22Rv1 (cell line): Measurements from ENCODE around the gene RPLP1.

ENCODE experiments used
- H3K27ac ChIP-seq: fragments of 450-650 bp; 2 replicates; pipeline ENCODE4 v1.5.1; 2017
- CTCF ChIP-seq: fragments of 450-650 bp; IDR thresholded peaks from 2 replicates; pipeline ENCODE4 v1.5.1; 2017; ENCODE audit warnings: mild to moderate bottlenecking
- ZFX ChIP-seq: fragments of 450-650 bp; IDR thresholded peaks from 2 replicates; pipeline ENCODE4 v1.6.1; 2017; ENCODE audit warnings: antibody characterized with exemption, borderline replicate concordance

RPLP1 gene

DNA sequence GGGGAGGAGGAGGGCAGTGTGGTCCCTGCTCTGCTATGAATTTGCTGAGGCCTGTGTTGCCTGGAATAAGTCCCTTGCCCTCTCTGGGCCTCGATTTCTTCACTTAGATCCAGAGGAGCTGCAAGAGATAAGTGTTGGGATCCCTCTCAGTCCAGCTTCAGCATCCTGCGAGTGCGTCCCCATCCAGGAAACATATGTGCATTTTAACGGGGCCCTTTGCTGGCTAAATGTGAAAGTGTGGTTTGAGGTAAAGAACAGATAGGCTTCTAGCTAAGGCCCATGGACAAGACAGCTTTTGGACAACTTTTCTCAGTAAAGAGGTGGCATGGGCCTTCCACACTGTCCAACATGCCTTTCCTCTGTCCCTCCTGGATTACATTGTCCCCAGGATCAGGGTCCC, 26.5 kb downstream of the RPLP1 start:
- H3K27ac ChIP-seq = no peak overlapping the region
- no peak for TF ChIP-seq ZFX
- no peak for TF ChIP-seq CTCF

GRCh38 chr15:69479971-69480370, 27.4 kb downstream of the RPLP1 start:
- no peak for TF ChIP-seq ZFX
- no peak for TF ChIP-seq CTCF
- no peak overlapping the region for H3K27ac ChIP-seq

DNA sequence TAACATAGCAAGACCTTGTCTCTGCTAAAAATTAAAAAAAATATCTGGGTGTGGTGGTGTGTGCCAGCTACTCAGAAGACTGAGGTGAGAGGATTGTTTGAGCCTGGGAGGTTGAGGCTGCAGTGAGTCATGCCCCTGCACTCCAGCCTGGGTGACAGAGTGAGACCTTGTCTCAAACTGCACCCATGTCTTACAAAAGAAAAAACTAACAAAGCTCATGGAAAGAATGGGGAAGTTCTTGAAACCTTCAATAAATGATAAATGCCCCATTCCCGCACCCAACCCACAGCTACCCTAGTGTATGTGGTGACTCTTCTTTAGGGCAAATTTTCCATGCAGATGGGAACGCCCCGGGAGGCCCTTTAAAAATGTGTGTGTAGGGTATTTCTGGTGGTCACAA, 28.3 kb downstream of the RPLP1 start:
- TF ChIP-seq ZFX (no peak), CTCF (no peak)
- H3K27ac ChIP-seq = peak overlapping the region; percentile 75

DNA sequence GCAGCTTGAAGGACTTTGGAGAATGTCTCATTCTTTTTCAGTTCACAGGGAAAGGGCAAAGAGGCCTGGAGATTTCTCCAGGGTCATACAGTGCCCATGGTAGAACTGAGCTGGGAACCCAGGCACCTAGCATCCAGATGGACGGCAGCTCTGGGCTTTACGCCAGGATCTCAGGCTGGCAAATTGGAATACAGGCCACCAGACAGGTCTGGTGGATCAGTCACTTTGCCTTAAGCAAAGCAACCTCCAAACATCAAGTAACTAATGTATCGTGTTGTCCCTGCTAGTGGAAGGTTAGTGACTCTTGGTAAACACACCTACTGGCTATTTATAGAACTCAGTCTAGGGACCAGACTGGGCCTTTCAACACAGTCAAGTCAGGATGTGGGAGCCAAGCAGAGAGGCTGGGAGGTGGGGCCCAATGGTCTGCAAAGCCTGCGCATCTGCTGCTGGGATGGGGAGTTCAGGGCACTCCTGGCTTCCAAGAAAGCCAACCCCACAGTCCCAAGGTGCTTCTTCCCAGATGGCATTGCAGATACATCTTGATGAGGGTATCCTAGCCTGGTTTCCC, 30.2 kb downstream of the RPLP1 start:
- peak overlapping the region; percentile 75 for H3K27ac ChIP-seq
- TF ChIP-seq CTCF = no peak
- TF ChIP-seq ZFX = no peak

DNA sequence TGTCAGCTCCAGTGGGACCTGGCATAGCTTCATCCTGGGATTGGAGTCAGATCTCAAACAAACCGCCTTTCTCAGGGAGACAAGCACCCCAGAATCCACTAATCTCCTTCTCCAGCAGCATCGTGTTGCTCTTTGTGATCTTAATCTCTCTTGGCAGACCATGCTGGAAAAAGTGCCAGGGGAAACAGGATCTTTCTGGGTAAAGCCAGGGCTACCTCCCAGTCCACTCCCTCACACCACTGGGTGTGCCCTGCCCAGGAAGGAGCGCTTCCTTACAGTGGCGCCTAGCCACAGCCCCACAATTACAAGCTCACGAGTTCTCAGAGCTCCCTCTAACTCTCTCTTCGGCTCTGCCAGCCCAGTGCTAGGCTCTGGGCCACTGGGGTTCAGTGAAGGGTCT, 32.2 kb downstream of the RPLP1 start:
- H3K27ac ChIP-seq = peak overlapping the region; percentile 39; the same call in 1 of the 2 replicates
- no peak for TF ChIP-seq CTCF
- no peak for TF ChIP-seq ZFX

DNA sequence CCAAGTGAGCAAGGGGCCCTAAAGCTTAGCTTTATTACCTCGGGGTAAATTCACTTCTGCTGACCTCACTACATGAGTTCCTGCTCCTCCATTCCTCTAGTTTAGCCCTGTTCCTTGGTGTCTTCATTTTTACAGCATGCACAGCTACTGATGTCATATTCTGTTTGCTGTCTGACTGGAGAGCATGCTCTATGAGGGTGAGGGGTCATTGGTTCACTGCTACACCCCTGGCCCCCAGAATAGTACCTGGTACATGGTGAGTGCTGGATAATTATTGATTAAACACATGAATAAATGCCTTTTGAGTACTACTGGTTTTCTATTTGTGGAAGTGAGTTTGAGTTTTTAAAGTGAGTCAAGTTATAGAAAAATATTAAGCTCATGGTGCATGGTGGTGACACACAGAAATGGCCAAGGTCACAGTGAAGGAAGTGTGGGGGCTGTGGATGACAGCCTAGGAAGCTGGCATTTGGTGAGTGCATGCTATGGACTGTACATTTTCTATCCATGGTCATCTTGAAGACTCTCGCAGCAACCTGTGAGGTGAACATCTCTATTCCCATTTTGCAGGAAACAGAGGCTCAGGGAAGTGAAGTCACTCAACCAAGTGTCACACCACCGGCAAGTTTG, 34.0 kb downstream of the RPLP1 start:
- no peak overlapping the region for H3K27ac ChIP-seq
- no peak for TF ChIP-seq CTCF
- TF ChIP-seq ZFX = no peak

- H3K27ac ChIP-seq = peak overlapping the region; percentile 32
- TF ChIP-seq CTCF = no peak
- no peak for TF ChIP-seq ZFX
Observed at GRCh38 chr15:69489073-69489571, 36.5 kb downstream of the RPLP1 start.
